Stimulated activated naive CD8-positive, alpha-beta T cell treated with anti-CD3 and anti-CD28 coated beads, Interleukin-15, amount 100 ng/mL, for 72 hours (primary cell): ENCODE measurements around the gene PLEKHA5.
"Not testable (repeated sequence)": the region's sequence is repeated elsewhere in the genome, so short reads cannot be mapped to it uniquely, and the experiment has no call there.

Experiments used
- ATAC-seq: fragments of 150-1000 bp; cut with Tn5 transposase; 2 replicates; pipeline ENCODE4 v1.10.0; 2021; ENCODE audit warnings: mild to moderate bottlenecking, moderate library complexity
- DNase-seq, 2 donors: peaks; one replicate each; pipeline ENCODE4 v3.0.0; 2021 to 2022
- H3K27ac Mint-ChIP-seq, 2 donors: one replicate each; pipeline ENCODE4 v1.8.0; 2022; ENCODE audit warnings: mild to moderate bottlenecking in 2 of 2, mixed read lengths in 2 of 2, moderate library complexity in 2 of 2
- H3K27me3 Mint-ChIP-seq: one replicate; pipeline ENCODE4 v1.8.0; 2022; ENCODE audit warnings: mixed read lengths
- H3K4me1 Mint-ChIP-seq: one replicate; pipeline ENCODE4 v1.8.0; 2022; ENCODE audit warnings: mild to moderate bottlenecking, mixed read lengths
- H3K4me3 Mint-ChIP-seq, 2 donors: one replicate each; pipeline ENCODE4 v1.8.0; 2022; ENCODE audit warnings: mild to moderate bottlenecking in 2 of 2, mixed read lengths in 2 of 2, moderate library complexity in 1 of 2
- H3K9me3 Mint-ChIP-seq, 2 donors: one replicate each; pipeline ENCODE4 v1.8.0; 2022; ENCODE audit warnings: mixed read lengths in 2 of 2

The PLEKHA5 gene

DNA sequence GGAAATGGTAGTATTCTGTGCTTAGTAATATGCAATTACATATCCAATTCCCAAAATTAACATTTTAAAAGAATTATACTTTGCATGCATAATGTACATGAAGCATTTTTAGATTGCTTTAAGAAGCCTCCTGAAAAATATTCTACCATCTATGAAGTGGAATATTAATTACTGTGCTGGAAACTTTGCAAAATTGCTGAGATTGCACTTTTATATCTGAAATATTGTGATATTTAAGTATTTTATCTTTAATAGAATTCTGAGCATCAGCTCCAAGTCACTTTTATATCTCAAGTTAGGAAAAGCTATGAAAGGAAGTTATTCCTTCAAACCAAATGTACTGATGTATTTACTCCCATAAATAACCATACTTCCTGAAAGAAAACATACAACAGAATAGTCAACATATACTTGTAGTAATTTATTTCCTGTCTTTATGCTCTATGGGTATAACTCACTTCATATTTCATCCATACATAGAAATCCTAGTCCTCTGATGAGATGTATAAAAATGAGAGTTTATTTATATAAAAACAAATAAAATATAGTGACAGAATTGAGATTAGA, 152.7 kb downstream of the PLEKHA5 start:
- ATAC-seq (no peak), DNase-seq (no peak)
- Mint-ChIP-seq H3K27me3 (no peaks in the 10 kb centered on the region), H3K9me3 (no peaks in the 10 kb centered on the region), H3K27ac (no peak overlapping the region), H3K4me1 (no peaks in the 10 kb centered on the region), H3K4me3 (no peak overlapping the region)

DNA sequence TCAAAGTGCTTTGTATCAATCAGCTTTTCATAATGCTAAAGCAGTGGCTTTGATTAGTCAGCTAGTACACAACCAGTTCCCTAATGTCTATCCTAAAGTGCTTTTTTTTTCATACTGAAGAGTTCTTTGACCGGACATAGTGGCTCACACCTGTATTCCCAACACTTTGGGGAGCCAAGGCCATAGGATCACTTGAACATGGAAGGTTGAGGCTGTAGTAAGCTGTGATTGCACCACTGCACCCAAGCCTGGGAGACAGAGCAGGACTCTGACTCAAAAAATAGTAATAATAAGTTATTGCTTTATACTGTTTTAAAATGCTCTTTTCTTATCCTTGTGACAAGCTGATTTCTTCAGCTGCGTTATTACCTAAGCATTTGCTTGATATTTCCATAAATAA, 155.1 kb downstream of the PLEKHA5 start:
- no peaks in the 10 kb centered on the region for H3K4me1 Mint-ChIP-seq
- H3K4me3 Mint-ChIP-seq: no peak overlapping the region
- ATAC-seq (no peak), DNase-seq (no peak)
- H3K27me3 Mint-ChIP-seq: no peaks in the 10 kb centered on the region
- H3K9me3 Mint-ChIP-seq: no peaks in the 10 kb centered on the region
- no peak overlapping the region for H3K27ac Mint-ChIP-seq

DNA sequence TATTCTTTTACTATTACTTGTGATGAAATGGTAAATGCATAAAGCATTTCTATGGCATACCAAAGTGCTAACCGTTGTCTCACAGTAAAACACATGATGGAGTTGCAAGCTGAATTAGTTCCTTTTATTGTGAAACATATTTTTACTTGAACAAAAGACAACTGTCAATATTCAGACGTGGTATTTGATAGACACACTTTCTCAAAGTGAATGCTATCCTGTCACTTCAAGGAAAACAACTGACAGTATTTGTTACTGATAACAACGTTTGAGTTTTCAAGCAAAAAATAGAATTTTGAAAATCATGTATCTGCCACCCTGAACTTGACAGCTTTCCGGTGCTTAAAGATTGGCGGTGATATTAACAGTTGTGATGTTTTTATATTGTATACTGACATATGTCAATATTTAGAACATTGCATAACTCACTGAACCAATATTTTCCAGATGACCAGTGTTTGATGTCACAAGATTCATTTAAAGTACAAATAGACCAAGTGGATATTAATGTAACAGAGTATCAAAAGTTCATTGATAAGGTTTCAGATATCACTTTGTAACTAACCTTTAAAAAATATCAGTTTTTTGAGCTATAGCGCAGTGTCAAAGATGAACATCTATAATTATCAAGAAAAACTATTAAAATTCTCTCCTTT, 156.4 kb downstream of the PLEKHA5 start:
- Mint-ChIP-seq H3K4me3 (no peak overlapping the region), H3K27ac (no peak overlapping the region), H3K27me3 (no peaks in the 10 kb centered on the region), H3K4me1 (no peaks in the 10 kb centered on the region), H3K9me3 (no peaks in the 10 kb centered on the region)
- ATAC-seq (no peak), DNase-seq (no peak)

DNA sequence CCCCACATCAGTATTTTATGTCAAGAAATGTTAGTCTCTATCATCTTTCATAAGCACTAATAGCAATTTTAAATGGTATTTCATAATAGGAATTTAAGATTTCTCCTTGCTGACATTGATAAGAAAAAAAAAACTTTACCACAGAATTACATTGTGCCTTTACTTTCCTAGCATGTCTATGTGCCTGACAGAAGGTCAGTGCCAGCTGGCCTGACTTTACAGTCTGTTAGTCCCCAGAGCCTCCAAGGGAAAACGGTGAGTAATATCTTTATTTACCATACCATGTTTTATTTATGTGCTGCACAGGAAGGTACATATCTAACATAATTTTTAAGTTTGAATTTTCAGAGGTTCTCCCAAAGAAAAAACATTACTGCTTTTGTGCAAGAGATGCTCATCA, 157.8 kb downstream of the PLEKHA5 start:
- no peak for ATAC-seq
- Mint-ChIP-seq H3K9me3 (no peaks in the 10 kb centered on the region), H3K4me1 (no peaks in the 10 kb centered on the region), H3K27ac (peak overlapping the region in 1 of 2 donors; percentile 76), H3K27me3 (no peaks in the 10 kb centered on the region), H3K4me3 (no peak overlapping the region)
- DNase-seq: no peak

DNA sequence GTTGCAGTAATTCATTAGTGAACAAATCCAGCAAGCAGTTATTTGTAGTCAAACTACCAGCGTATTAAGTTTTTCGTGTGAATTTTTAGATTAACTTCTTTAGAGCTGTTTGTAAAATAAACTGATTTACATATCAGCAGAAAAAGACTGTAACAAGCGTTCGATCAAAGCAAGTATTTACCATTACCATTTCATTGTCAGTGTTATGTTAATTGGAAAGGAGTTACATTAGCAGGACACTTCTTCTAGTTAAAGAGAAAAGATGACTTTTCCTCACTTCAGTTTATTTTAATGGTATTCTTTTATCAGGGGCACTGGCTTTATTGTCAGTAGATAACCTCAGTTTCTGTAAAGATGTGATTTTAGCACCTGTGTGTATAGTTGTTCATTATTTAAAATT, 158.6 kb downstream of the PLEKHA5 start:
- Mint-ChIP-seq H3K27ac (no peak overlapping the region), H3K9me3 (no peaks in the 10 kb centered on the region), H3K4me3 (no peak overlapping the region), H3K27me3 (no peaks in the 10 kb centered on the region), H3K4me1 (no peaks in the 10 kb centered on the region)
- no peak for ATAC-seq
- DNase-seq: no peak

DNA sequence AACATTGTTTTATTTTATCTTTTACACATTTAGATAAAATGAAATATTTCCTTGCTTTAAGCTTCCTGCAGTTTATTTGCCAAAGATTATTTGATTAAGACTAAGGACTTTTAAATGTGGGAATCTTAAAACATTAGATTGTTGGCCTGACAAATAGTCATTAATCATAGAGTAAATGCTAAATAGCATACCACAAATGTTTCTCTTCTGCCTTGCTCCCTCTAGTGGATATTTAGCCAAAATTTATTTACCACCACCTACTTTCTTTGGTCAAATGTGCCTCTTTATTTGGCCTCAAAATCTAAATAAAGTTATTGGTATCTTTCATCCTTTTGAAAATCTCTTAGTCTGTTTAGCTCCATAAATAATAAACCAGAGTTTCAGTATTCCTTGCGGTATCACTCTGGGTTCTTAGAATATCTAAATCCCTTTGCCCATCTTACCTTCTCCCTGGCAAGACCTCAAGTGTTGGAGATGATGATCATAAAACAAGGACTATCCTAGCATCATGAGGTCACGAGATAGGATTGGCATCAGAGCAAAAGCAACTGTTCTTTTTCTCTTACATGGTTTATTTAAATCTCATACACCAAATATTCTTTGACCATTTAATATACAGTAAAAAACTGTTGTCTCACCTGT, 159.2 kb downstream of the PLEKHA5 start:
- no peaks in the 10 kb centered on the region for H3K27me3 Mint-ChIP-seq
- H3K4me1 Mint-ChIP-seq: no peaks in the 10 kb centered on the region
- no peaks in the 10 kb centered on the region for H3K9me3 Mint-ChIP-seq
- DNase-seq (no peak), ATAC-seq (no peak)
- no peak overlapping the region for H3K4me3 Mint-ChIP-seq
- H3K27ac Mint-ChIP-seq: no peak overlapping the region

DNA sequence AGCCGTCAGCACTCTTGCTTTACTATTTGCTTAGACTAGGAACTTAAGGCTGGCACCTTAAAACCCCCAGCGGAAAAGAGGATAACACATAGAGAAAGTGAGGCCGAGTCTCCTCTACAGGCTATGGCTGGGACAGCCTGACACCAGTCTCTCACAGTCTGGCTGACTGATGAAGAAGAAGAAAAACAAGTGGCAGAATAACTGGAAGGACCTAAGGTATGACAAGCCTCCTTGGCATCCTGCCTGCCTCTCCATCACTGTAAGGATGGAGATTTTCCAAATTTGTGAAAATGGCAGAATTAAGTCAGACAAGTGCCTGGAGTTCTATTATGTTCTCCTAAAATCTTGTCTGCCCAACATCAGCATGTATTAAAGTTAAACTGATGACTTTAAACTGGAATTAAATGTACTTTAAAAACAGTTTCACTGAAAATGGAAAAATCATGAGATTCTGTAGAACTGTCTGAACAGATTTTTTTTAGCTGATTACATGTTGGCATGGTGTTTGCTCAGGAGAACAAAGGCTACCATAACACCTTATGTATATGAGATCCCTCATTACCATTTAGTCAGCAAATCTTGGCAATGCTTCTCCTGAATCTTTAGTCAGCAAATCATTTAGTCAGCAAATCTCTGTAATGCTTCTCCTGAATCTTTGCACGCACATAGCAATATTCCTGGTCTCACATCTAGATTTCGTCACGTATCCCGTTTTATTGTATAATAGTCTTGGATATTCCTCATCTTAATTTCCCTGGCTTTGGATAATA, 169.5 kb downstream of the PLEKHA5 start:
- Mint-ChIP-seq H3K4me3 (no peak overlapping the region), H3K4me1 (no peaks in the 10 kb centered on the region), H3K27ac (peak overlapping the region in 1 of 2 donors; percentile 66), H3K9me3 (no peaks in the 10 kb centered on the region), H3K27me3 (no peaks in the 10 kb centered on the region)
- DNase-seq (no peak), ATAC-seq (no peak)

DNA sequence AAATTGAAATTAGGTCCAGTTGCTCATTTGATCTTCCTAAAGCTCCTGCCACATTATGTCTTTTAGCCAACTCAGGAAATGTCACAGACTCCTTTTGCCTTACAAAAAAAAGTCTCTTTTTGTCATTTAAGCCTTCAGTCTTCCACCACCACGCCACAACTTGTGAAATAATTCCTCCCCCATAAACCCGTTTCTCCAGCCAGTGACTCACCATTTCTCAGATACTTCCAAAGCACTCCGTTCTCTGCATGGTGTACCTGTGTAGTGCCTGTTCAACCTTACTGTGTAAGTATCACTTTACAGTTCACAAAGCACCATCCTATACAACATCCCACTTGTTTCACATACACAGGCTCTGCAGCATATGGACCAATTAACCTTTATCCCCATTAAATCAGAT, 170.2 kb downstream of the PLEKHA5 start:
- ATAC-seq (no peak), DNase-seq (no peak)
- Mint-ChIP-seq H3K27ac (no peak overlapping the region), H3K27me3 (no peaks in the 10 kb centered on the region), H3K4me3 (no peak overlapping the region), H3K4me1 (no peaks in the 10 kb centered on the region), H3K9me3 (no peaks in the 10 kb centered on the region)

DNA sequence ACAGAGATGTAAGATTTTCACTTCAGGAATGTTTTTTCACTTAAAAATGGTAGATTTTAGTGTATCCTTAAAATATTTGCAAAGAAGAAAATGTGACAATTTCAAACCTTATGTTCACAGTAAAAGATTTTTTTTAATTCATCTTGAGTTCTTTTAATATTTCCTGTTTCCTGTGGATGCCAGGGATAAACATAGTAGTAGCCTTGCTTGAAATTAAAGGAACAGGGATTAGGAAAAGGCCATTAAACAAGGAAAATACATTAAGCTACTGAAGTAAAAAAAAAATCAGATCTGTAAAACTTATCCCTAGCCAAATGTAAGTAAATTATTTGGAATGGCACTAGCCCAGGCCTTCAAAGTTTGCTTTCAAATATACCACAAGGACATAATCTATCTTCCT, 171.7 kb downstream of the PLEKHA5 start:
- DNase-seq (no peak), ATAC-seq (no peak)
- no peaks in the 10 kb centered on the region for H3K4me1 Mint-ChIP-seq
- no peak overlapping the region for H3K27ac Mint-ChIP-seq
- no peak overlapping the region for H3K4me3 Mint-ChIP-seq
- H3K9me3 Mint-ChIP-seq: no peaks in the 10 kb centered on the region
- H3K27me3 Mint-ChIP-seq: no peaks in the 10 kb centered on the region

DNA sequence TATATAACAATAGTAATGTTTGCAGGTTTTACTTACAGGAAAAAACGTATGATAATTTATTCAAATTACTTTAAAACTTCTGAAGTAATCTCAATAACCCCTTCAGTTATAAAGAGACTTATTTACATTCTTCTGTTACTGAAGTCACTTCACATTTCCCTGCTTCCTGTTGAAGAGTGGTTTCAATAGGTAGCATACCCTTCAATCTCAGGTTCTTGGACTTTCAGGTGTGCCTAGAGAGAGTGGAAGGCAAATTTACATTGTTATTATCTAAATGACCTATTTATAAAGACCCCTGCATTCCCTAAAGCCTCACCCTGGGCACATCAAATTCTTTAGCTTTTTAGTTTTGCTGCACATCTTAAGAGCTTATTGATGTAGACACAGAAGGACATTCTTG, 172.2 kb downstream of the PLEKHA5 start:
- Mint-ChIP-seq H3K27ac (no peak overlapping the region), H3K9me3 (no peaks in the 10 kb centered on the region), H3K27me3 (no peaks in the 10 kb centered on the region), H3K4me1 (no peaks in the 10 kb centered on the region), H3K4me3 (no peak overlapping the region)
- ATAC-seq (no peak), DNase-seq (no peak)

DNA sequence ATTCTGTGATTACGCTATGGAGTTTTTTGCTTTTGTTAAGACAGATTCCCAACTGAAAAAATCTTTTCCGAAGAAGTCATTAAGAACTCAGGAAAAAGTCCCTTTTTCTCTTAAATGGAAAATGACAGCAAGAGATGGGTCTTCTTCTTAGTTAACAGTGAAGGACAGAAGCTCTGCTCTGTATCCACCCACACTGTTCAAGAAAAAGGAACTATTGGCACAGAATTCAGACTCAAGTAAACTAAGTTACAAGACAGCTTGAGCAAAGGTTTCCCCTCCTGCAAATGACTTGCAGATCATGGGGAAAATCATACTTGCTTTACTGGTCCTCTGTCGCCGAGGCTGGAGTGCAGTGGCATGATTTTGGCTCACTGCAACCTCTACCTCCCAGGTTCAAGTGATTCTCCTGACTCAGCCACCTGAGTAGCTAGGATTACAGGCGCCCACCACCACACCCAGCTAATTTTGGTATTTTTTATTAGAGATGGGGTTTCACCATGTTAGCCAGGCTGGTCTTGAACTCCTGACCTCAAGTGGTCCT, 172.6 kb downstream of the PLEKHA5 start:
- Mint-ChIP-seq H3K27me3 (no peaks in the 10 kb centered on the region), H3K4me3 (no peak overlapping the region), H3K4me1 (no peaks in the 10 kb centered on the region), H3K27ac (no peak overlapping the region), H3K9me3 (no peaks in the 10 kb centered on the region)
- ATAC-seq: no peak
- DNase-seq: no peak

DNA sequence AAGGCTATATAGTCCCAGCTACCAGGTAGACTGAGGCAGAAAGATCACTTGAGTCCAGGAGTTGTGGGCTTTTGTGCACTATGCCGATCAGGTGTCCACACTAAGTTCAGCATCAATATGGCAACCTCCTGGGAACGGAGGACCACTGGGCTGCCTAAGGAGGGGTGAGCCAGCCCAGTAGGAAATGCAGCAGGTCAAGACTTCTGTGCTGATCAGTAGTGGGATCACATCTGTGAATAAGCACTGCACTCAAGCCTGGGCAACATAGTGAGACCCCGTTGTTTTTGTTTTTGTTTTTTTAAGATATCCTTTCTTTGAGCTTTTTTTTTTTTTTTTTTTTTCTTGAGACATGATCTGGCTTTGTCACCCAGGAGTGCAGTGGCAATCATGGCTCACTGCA, 174.0 kb downstream of the PLEKHA5 start:
- Mint-ChIP-seq H3K4me1 (no peaks in the 10 kb centered on the region), H3K27ac (no peak overlapping the region), H3K9me3 (no peaks in the 10 kb centered on the region), H3K4me3 (no peak overlapping the region), H3K27me3 (no peaks in the 10 kb centered on the region)
- ATAC-seq (no peak), DNase-seq (no peak)

DNA sequence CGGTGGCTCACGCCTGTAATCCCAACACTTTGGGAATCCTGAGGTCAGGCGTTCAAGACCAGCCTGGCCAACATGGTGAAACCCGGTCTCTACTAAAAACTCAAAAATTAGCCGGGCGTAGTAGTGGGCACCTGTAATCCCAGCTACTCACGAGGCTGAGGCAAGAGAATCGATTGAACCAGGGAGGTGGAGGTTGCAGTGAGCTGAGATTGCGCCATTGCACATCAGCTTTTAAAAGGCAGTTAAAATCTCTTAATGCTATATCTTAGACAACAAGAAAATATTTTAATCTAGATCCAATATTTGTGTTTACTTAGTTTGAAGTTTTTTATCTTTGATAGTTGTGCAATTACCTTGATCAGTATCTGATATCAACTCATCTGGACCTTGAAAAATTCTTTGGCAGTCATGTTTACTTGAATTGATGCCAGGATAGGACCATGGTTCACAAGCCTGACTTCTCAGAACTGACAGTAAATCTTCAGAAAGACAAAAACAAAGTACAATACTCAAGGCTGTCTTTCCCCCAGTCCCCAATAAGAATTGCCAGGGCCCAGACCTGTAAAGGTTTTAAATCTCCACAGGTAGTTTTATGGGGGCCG, 174.7 kb downstream of the PLEKHA5 start:
- no peak overlapping the region for H3K4me3 Mint-ChIP-seq
- no peak for ATAC-seq

DNA sequence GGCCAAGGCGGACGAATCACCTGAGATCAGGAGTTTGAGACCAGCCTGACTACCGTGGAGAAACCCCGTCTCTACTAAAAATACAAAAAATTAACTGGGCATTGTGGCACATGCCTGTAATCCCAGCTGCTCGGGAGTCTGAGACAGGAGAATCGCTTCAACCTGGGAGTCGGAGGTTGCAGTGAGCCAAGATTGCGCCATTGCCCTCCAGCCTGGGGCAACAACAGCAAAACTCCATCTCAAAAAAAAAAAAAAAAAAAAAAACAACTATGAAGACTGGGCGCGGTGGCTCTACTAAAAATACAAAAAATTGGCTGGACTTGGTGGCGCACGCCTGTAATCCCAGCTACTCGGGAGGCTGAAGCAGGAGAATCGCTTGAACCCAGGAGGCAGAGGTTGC, 176.1 kb downstream of the PLEKHA5 start:
- not testable (repeated sequence) for DNase-seq, H3K27ac Mint-ChIP-seq, H3K9me3 Mint-ChIP-seq, H3K4me1 Mint-ChIP-seq, H3K27me3 Mint-ChIP-seq, ATAC-seq, H3K4me3 Mint-ChIP-seq

More for the DNA sequence above, 174.7 kb downstream of the PLEKHA5 start:
- H3K27me3 Mint-ChIP-seq: no peaks in the 10 kb centered on the region
- H3K27ac Mint-ChIP-seq: no peak overlapping the region
- no peaks in the 10 kb centered on the region for H3K9me3 Mint-ChIP-seq
- no peak for DNase-seq
- no peaks in the 10 kb centered on the region for H3K4me1 Mint-ChIP-seq

DNA sequence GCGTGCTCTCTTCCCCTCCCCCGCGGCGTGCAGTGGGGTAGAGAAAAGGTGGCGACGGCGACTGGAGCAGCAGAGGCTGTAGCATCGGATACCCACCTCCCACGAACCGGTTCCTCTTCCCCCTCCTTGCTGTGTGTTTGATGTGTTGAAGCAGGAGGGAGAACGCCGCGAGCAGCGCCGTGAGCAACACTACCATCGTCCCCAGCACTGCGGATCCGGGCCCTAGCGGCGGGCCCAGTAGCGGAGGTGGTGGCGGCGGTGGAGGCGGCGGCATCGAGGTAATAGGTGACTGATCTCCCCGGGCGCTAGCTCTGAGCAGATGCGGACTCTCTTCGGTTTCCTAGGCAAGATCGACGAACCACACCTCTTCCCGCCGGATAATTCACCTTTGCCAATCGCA, 176.8 kb downstream of the PLEKHA5 start:
- DNase-seq (no peak), ATAC-seq (no peak)
- Mint-ChIP-seq H3K4me3 (no peak overlapping the region), H3K27ac (no peak overlapping the region), H3K4me1 (no peaks in the 10 kb centered on the region), H3K9me3 (no peaks in the 10 kb centered on the region), H3K27me3 (no peaks in the 10 kb centered on the region)
